ENCODE measurements around the gene ATG16L2.
"Not testable (repeated sequence)": the region's sequence is repeated elsewhere in the genome, so short reads cannot be mapped to it uniquely, and the experiment has no call there.

Gene ATG16L2

GRCh38 chr11:72788241-72788640, 26.0 kb upstream of the ATG16L2 start:
- no peak overlapping the region for H3K27ac ChIP-seq
- TF ChIP-seq ZFX (IDR thresholded peaks at IDR 0.05) (no peak), CTCF (conservative IDR thresholded peaks at IDR 0.05) (no peak)

GRCh38 chr11:72789493-72790131, 24.6 kb upstream of the ATG16L2 start:
- H3K27ac ChIP-seq = no peak overlapping the region
- no peak for TF ChIP-seq ZFX (IDR thresholded peaks at IDR 0.05)
- TF ChIP-seq CTCF (conservative IDR thresholded peaks at IDR 0.05) = no peak

- not testable (repeated sequence) for H3K27ac ChIP-seq
Observed at GRCh38 chr11:72791228-72791627, 23.0 kb upstream of the ATG16L2 start.

GRCh38 chr11:72792437-72793021, 21.7 kb upstream of the ATG16L2 start:
- no peak overlapping the region for H3K27ac ChIP-seq

GRCh38 chr11:72793076-72793424, 21.2 kb upstream of the ATG16L2 start:
- TF ChIP-seq ZFX (IDR thresholded peaks at IDR 0.05) (no peak), CTCF (conservative IDR thresholded peaks at IDR 0.05) (no peak)
- H3K27ac ChIP-seq = no peak overlapping the region; the same call in 1 of the 2 replicates

More at GRCh38 chr11:72792437-72793021, 21.7 kb upstream of the ATG16L2 start:
- TF ChIP-seq CTCF (conservative IDR thresholded peaks at IDR 0.05) (no peak), ZFX (IDR thresholded peaks at IDR 0.05) (no peak)

GRCh38 chr11:72793425-72794367, 20.5 kb upstream of the ATG16L2 start, which contains the start of gene STARD10:
Gene STARD10, minus strand, starts transcription at chr11:72794047. Its CDS starts 12,866 bp downstream, at chr11:72781181.
- H3K27ac ChIP-seq = peak within 1 kb of the TSS; percentile 59
- peak; percentile 100 for TF ChIP-seq CTCF (conservative IDR thresholded peaks at IDR 0.05)
- TF ChIP-seq ZFX (IDR thresholded peaks at IDR 0.05) = no peak

GRCh38 chr11:72798361-72798760, 15.8 kb upstream of the ATG16L2 start:
- no peak for TF ChIP-seq ZFX (IDR thresholded peaks at IDR 0.05)
- TF ChIP-seq CTCF (conservative IDR thresholded peaks at IDR 0.05) = no peak
- H3K27ac ChIP-seq = no peak overlapping the region
